ENCODE data around the gene CD5L.

CD5L gene

DNA sequence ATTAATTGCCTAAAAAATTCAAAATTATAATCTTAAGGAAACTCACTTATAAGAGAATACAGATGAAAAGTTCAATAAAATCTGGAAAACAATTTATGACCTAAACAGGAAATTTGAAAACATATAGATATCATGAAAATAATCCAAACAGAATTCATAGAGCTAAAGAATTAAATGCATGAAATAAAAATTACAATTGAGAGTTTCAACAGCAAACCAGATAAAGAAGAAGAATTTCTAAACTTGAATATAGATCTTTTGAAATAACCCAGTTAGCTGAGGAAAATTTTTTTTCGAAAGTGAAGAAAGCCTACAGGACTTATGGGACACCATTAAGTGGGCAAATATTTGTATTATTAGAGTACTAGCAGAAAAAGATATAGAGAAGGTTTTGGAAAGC, 28.3 kb downstream of the CD5L start:
- no peak for DNase-seq (ENCODE audit: low spot score)

DNA sequence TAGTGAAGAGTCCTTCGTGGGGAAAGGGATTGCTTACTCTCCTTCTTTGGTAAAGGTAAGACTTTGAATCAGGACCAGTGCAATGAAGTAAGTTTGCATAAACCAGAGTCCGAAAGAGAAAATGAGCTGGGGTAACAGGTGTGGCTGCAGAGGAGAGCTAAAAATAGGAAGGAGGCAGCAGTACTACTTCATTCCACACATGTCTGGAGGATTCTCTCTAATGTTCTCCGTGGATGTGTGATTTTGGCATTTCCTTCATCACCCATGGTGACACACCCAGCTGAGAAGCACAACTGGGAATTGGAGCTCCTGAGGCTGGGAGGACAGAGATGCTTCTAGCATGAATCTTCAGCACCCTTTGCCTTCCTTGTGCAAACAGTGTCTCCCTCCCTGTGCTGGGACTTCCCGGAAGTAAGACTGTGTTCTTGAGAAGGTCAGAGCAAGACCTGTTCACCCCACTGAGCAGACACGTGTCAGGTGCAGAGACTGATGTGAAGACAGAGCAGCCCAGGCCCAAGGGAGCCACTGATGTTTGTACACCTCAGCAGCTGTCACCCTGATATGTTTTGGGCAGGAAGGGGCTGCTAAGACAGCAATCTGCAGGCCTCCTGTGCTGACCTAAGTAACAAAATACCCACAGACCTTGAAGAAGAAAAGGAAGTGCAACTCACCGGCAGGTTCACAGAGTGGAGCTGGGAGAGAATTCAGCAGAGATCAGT, 35.0 kb downstream of the CD5L start:
- DNase-seq (ENCODE audit: low spot score): no peak

DNA sequence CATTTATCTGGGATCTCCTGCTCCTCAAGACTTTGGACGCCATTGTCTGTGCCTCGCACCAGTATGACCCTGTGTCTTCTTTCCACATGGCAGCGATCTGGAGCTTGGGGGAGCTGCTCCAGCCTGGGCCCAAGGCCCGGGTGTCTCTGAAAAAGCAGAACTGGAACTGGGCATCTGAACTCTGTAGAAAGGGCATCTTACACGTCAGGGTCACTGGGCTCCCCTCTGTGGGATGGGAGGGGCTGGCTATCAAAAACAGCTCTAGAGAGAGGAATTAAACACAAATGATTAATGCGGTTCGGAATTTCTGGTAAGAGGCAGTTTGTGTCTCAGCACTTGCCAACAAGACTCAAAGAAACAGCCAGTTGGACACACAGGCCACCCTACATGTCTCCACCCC, 37.8 kb downstream of the CD5L start:
- DNase-seq (ENCODE audit: low spot score): no peak

DNA sequence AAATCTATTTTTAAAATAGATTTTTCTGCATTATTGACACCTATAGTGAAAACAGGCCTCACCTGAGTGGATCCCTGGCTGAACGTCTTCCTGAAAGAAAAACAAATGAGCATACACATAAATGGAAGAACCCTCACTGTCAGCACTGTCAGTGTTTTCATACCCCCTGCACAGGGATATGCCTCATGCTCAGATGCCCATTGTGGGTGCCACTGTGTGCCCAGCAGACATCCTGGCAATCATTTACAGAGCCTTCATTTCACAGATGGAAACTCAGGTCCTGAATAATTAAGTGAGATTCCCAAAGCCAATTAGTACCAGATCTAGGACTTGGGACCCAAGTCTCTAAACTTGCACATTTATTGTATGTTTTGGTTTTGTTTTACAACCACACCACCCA, 41.6 kb downstream of the CD5L start:
- no peak for DNase-seq (ENCODE audit: low spot score)

DNA sequence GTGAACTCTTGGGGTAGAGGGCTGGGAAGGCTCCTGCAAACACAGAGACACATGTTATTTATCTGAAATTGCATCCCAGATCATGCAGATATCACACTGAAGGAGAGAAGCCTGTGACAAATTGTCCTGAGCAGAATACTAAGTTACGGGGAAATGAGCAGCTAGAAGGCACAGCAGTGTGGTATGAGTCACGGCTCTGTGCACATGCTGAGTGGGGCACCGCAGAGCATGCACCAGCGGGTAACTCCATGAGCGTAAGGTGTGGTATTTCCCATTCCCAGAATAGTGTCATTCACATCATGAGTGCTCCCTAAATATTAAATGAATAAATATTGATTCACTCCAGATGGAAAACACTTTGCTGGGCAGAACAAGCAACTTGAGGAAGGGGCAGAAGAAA, 43.4 kb downstream of the CD5L start:
- DNase-seq (ENCODE audit: low spot score): no peak

DNA sequence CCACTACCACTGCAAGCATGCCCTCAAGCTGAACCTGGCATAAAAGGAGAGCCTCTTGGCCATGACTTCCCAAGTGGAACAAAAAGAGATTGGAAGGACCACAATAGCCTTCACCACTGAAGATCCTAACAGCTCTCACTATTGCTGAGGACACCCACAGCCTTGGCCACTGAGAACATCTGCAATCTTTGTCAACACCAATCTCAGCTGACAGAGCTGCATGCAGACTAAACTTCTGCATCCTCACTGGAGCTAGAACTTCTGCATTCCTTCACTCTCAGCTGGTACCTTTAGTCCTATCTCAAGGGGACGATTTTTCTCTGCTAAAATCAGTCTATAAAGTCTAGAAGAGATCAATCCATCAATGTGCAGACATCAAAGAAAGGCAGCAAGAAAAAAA, 56.4 kb downstream of the CD5L start:
- DNase-seq (ENCODE audit: low spot score): no peak

DNA sequence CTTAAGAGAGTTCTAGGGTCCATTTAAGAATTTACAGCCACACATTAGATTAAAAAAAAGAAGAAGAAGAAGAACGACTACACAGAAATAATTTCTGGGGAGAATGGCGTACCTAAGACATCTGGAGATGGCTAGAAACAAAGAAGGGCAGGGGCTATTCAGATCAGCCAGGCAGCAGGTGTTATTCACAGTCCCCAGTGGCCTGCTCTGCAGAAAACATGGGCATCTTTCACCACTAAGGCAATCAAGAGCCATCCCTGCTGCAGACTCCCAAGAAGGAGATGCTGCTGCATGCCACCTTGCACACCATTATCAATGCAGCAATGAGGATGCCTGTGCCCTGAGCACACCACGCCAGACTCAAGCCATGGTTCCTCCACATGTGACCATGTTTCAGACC, 56.8 kb downstream of the CD5L start:
- DNase-seq (ENCODE audit: low spot score): no peak

DNA sequence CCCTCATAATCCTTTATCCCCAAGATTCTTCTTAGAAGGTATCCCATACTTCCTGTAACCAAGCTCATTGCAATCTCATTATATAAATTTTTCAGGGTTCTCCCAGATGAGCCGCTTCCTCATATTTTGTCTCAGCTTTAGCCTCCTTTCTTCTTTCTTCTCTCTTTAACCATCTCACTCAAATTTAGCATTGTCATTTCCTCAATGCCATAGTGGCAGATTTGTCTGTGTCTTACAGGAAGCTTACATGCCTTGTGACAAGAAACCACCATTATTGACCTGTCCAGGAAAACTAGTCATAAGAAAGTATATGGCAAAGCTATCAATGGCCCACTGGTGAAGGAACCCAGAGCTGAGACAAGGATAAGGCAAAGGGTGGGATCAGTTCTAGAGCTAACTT, 58.7 kb downstream of the CD5L start:
- no peak for DNase-seq (ENCODE audit: low spot score)

DNA sequence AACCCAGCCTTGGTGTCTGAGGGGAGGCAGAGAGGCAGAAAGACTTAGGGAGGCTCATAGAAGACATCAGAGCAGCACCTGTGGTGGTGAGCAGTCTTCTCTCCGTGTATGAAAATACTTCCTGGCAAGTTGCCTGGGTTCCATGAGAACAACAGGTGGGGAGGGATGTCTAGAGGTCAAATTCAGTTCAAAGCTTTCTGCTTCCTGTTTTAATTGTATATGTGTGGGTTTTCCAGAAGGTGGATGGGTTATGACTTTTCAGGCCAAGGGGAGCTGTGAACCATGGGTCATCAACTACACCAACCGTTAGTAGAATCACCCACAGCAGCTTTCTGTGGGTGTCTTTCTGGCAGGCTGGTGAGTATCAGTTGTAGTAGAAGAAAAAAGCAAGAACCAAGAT, 60.6 kb downstream of the CD5L start:
- no peak for DNase-seq (ENCODE audit: low spot score)
